ENCODE data around the gene COPS4.
"Not testable (repeated sequence)": the region's sequence is repeated elsewhere in the genome, so short reads cannot be mapped to it uniquely, and the experiment has no call there.

COPS4 gene

DNA sequence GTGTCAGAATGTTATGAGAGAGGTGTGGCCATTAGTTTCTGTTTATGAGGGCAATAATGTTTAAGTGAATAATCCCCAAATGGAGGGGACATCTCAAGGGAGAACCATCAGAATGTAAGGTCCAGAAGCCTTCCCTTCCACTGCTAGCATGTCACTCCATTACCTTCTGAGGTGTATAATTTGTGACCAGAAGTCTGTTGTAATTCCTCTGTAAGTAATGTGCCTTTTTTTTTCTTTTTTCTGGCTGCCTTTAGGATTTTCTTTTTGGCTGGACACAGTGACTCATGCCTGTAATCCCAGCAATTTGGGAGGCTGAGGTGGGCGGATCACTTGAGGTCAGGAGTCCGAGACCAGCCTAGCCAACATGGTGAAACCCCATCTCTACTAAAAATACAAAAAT, 10.8 kb upstream of the COPS4 start:
- DNase-seq (ENCODE audit: low read depth): no peak

DNA sequence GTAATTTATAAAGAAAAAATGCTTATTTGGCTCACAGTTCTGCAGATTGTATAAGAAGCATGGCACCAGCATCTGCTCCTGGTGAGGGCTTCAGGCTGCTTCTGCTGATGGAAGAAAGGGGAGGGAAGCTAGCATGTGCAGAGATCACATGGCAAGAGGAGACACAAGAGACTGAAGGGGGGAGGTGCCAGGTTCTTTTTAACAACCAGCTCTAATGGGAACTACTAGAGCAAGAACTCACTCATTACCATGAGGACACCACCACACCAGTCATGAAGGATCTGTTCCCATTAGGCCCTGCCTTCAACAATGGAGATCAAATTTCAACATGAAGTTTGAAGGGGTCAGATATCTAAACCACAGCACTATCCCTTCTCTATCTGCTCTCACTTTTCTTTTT, 9.4 kb upstream of the COPS4 start:
- no peak for DNase-seq (ENCODE audit: low read depth)

DNA sequence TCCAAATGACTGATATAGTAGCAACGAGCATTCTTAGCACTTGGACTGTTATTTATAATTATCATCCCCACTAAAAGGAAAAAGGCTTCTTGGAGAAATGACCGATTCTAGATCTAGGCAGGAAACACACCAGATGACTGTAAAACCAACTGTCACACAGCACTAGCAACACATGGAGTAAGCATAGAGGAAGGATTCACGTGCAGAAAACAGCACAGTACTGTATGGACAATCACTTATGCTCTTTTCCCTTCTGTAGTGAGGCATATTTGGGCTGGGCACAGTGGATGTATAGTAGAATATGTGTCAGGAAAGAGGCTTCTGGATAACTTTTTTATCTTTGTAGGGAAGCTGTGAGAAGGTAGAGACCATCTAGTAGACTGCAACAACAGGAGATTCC, 6.0 kb upstream of the COPS4 start:
- no peak for DNase-seq (ENCODE audit: low read depth)

DNA sequence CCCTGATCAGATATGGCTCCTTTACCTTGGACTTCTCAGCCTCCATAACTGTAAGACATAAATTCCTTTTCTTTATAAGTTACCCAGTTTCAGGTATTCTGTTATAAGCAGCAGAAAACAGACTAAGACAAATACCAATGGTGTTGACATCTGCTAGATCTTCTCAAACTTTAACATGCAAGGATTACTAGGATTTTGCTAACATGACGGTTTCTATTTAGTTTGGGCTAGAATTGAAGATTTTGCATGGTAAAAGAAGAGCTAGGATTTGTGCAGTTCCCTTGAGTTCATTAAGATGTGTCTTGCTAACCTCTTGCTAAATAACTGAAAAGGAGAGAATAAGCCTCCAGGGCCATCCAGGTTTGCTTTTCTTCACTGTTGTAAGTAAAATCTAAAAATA, 5.3 kb upstream of the COPS4 start:
- no peak for DNase-seq (ENCODE audit: low read depth)

DNA sequence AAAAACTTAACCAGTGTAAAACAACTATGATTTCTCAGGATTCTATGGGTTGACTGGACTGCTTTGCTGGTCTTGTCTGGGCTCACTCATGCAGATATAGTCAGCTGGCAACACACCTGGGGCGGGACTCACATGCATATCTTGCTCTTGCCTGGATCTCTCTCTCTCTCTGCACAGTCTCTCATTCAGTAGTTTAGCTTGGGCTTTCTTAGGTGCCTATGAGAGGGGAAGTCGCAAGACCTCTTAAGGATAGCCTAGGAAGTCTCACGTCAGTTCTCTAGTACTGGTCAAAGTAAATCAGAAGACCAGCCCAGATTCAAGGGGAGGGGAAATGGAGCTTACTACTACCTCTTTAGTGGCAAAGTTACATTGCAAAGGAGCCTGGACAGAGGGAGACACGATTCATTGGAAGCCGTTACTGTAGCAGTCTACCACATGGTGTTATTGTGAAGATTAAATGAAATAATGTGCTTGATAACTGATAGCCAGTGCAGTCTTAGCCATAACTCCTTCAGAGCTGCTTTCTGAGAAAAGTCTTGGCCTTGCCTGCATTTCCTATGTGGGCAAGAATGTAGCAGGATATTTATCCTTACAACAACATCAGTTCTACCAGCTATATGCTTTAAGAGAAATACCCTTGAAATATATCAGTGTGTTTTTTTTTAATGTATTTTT, 2.1 kb downstream of the COPS4 start:
- no peak for DNase-seq (ENCODE audit: low read depth)

DNA sequence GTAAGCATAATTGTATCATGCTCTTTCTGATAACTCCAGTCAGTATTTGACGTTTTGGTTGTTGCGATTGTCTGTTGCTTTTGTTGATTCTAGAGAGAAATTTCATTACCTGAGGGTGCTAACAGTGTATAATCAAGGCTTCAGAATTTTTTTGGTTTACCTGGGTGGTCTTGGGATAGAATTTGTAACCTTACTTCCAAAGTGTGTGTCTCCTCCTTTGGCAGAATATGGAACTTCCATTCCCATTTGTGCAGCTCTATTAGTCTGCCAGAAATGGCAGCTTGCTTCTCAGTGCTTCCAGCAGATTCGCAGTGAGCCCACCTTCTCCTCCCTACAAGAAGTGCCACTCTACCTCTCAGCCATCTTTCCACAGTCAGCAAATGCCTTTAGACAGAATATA, 5.3 kb downstream of the COPS4 start:
- DNase-seq (ENCODE audit: low read depth): no peak

DNA sequence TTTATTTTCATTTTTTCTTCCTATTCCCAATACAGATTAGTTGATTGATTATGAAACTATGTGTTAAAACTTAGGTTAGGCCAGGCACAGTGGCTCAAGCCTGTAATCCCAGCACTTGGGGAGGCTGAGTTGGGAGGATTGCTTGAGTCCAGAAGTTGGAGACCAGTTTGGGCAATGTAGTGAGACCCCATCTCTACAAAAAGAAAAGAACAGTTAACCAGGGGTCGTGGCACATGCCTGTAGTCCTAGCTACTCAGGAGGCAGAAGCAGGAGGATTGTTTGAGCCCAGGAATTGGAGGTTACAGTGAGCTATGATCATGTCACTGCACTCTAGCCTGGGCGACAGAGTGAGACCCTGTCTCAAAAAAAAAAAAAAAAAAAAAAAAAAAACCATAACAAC, 8.2 kb downstream of the COPS4 start:
- DNase-seq (ENCODE audit: low read depth): not testable (repeated sequence)

DNA sequence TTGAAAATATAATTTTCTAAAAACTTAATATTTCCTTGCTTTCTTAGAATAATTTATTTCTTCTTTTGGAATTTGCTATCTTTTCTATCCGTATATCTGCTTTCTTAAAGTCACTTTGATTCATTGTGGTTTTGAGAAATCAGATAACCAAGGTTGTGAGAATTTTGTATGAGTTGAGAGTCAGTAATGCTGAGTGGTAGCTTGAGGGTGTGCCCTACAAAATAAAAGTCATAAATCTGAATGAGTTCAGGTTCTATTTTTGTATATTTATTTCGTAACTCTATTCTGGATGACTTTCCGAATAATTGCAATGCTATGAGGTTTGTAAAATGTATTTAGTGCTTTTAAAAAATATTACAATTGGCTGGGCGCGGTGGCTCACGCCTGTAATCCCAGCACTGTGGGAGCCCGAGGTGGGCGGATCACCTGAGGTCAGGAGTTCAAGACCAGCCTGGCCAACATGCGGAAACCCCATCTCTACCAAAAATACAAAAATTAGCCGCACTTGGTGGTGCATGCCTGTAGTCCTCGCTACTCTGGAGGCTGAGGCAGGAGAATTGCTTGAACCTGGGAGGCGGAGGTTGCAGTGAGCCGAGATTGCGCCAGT, 8.9 kb downstream of the COPS4 start:
- no peak for DNase-seq (ENCODE audit: low read depth)

DNA sequence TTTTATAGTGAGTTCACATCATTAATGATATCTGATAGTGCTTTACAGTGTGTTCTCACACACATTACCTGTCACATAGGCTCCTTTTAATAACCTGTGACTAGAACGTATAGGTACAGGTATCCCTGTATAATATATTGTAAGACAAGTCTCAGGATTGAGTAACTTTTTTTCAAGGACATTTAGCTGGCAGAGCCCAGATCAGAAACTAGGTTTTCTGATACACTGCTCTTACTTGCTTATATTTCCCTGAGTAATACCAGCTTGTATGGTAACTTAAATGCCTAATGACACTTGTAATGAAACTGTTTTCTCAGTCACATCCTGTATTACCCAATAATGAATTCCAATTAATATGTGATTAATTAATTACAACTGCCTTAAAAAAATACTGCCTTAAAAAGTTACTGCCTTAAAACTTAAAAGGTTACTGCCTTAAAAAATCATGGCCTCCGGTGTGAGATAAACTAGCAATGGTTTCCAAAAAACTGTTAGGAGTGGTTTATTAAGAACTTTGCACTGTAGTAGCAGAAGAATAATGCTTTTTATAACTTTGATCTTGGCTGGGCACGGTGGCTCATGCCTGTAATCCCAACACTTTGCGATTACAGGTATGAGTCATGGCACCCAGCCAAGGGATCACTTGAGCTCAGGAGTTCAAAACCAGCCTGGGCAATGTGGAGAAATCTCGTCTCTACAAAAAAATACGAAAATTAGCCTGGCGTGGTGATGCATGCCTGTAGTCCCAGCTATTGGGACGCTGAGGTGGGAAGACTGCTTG, 11.9 kb downstream of the COPS4 start:
- DNase-seq (ENCODE audit: low read depth): no peak

DNA sequence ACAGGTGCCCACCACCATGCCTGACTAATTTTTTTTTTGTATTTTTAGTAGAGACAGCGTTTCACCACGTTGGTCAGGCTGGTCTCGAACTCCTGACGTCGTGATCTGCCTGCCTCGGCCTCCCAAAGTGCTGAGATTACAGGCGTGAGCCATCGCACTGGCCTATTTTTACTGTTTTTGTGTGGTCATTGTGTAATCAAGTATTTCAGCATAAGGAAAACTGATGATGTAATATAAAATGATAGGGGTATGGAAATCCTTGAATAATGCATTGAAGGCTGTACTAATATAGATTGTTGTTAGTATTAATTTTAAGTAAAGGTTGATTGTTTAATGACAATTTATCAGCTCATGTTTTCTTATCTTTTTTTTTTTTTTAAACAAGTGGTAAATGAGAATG, 13.8 kb downstream of the COPS4 start:
- DNase-seq (ENCODE audit: low read depth): not testable (repeated sequence)

DNA sequence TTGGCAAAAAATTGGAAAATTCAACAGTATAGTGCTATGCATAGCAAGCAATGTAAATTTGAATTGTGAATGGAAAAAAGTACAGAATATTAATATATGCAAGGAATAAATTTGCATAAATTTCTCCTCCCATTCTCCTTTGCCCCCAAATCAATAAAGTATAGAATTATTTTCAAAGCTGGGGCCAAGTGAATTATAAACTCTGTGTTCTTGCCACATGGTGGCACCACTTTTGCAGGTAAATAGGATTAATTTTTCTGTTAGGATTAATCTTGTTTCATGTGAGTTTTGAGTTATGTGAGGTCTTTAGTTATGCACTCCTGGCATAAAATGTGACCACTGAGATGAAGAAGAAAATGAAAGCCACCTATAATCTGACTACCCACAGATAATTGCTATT, 19.9 kb downstream of the COPS4 start:
- no peak for DNase-seq (ENCODE audit: low read depth)

DNA sequence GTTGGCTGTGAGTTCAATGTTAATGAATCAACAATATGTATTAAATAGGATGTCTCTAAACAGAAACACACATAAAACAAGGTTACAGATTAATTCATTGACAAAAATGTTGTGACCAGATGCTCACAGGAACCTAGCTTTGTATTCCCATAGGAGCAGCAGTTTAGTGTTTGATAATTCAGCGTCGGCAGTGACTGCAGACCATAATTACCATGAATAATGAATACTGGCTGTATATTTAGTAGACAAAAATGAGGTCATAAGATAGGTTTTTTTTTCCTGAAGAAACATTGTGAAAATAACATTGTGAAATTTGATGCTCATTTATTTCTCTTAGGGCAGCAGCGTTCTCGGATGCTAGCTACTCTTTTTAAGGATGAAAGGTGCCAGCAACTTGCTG, 27.8 kb downstream of the COPS4 start:
- no peak for DNase-seq (ENCODE audit: low read depth)

DNA sequence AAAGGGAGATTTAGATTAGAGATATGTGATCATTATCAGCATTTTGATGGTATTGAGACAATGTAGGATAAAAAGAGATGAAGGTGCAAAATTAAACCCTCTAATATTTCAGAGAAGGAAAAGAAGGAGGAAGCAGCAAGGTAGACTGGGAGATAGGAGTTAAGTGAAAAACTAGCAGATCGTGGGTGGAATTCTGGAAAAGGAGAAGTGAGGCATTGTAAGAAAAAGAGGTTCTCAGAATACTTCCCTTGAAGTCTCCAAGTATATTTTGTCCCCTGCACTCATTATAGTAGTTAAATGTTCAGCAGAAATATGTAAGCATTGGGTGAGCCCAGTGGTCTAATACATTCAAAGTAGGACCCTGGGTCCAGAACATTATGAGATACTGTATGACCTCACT, 30.3 kb downstream of the COPS4 start:
- no peak for DNase-seq (ENCODE audit: low read depth)

DNA sequence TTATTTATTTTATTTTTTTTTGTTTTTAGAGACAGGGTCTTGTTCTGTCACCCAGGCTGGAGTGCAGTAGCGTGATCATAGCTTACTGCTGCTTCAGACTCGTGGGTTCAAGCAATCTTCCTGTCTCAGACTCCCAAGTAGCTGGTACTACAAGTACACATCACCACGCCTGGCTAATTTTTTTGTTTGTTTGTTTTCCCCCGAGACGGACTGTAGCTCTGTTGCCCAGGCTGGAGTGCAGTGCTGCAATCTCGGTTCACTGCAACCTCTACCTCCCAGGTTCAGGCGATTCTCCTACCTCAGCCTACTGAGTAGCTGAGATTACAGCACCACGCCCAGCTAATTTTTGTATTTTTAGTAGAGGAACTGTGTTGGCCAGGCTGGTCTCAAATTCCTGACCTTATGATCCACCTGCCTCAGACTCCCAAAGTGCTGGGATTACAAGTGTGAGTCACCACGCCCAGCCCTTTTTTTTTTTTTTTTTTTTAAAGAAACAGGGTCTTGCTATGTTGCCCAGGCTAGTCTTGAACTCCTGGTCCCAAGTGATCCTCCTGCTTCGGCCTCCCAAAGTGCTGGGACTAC, 32.2 kb downstream of the COPS4 start:
- DNase-seq (ENCODE audit: low read depth): no peak

DNA sequence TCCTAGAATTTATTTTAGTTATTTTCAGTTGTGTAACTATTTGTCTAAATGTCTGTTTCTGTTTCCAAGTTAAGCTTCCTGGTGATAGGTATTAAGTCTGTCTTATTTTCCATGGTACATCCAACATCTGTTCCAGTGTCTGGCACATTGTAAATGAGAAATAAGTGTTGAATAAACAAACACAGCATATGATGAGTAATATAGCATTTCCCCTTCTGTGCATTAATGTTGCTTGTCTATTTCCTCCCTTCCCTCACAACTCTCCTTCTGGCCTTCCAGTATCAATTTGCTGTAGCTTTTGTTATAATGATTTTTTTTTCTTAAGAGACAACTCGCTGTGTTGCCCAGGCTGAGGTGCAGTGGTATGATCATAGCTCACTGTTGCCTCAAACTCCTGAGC, 36.1 kb downstream of the COPS4 start:
- peak; percentile 22 for DNase-seq (ENCODE audit: low read depth)

DNA sequence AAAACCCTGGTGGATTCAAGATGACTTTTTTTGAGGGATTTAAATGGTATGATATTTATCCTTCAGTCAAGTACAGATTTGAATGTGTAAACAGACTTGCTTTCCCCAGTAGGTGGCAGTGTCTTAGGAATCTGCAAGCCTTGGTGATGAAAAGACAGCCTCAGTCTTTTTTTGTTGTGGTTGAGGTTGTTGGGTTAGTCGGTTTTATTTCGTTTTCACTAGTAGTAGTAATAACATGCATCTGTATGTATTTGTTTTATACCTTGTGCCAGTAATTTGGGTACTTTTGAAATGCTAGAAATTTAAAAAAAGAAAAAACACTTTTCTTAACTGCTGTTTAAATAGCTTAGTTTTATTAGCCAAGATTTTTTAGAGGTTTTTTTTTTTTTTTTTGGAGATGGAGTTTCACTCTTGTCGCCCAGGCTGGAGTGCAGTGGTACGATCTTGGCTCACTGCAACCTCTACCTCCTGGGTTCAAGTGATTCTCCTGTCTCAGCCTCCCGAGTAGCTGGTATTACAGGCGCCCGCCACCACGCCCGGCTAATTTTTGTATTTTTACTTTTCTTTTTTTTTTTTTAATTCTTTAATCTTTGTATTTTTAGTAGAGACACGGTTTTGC, 39.2 kb downstream of the COPS4 start:
- DNase-seq (ENCODE audit: low read depth): peak; percentile 86

DNA sequence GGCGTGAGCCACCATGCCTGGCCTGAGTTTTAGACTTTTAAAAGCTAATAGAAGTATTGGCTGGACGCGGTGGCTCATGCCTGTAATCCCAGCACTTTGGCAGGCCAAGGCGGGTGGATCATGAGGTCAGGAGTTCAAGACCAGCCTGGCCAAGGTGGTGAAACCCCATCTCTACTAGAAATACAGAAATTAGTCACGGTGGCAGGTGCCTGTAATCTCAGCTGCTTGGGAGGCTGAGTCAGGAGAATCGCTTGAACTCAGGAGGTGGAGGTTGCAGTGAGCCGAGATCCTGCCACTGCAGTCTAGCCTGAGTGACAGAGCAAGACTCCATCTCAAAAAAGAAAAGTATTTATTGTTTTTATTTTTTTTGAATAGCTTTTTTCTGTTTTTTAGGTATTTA, 39.8 kb downstream of the COPS4 start:
- not testable (repeated sequence) for DNase-seq (ENCODE audit: low read depth)

DNA sequence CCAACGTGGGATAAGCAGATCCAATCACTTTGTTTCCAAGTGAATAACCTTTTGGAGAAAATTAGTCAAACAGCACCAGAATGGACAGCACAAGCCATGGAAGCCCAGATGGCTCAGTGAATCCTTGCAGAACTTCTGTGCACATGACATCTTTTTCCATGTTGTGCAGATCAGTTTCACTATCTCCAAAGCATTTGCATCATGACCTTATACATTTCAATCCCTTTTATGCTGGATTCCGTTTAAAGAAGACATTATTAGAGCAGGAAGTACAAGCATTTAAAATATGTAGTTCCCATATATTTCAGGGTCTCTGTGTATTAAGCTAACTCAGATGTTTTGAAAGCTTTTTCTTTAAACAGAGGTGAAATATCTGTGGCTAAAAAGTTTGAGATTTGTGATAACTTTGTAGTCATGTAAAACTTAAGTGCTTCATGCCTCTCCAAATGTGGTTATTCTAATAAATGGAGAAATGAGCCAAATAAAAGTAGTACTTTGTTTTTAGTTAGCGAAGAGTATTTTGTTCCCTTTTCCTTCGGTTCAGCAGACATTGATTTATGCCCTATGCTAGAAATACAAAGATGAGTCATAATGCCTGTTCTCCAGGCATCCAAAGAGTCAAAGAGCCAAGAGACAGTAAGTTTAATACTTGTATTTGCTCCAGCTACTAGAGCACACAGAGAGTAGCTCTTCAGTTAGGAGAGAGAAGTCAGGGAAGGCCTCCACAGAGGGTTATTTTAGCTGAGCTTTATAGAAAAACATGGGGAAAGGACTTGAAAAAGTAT, 40.5 kb downstream of the COPS4 start:
- peak; percentile 13 for DNase-seq (ENCODE audit: low read depth)

DNA sequence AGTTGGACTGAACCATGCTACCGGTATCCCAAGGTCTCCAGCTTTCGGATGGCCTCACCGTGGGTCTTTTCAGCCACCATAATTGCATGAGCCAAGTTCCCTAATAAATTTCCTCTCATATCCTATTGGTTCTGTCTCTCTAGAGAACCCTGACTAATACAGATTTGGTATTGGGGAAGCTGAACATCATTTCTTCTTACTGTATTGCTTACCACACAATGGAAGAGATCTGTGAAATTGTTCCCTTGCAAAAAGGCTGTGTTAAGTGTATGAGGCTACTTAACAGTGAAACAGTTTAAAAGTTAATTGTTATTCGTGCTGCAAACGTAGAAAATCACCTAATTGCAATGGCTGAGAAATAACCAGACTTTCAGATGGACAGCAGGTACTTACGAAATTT, 45.6 kb downstream of the COPS4 start:
- no peak for DNase-seq (ENCODE audit: low read depth)

DNA sequence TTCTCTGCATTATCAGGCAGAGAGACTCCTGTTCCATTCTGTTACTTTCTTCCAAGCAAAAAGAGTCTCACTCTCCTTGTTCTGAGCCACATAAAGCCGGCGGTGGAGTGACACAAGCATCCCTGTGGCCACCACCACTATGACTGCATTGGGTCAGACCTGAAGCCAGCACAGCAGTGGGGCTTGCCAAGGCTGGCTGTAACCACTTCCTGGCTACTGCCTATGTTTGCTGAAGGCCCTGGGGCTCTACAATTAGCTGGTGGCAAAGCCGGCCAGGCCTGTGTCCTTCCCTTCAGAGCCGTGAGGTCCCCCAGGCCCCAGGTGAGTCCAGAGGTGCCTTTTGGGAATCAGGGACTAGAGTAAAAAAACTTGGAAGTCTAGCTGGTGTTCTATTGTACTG, 47.8 kb downstream of the COPS4 start:
- DNase-seq (ENCODE audit: low read depth): no peak

DNA sequence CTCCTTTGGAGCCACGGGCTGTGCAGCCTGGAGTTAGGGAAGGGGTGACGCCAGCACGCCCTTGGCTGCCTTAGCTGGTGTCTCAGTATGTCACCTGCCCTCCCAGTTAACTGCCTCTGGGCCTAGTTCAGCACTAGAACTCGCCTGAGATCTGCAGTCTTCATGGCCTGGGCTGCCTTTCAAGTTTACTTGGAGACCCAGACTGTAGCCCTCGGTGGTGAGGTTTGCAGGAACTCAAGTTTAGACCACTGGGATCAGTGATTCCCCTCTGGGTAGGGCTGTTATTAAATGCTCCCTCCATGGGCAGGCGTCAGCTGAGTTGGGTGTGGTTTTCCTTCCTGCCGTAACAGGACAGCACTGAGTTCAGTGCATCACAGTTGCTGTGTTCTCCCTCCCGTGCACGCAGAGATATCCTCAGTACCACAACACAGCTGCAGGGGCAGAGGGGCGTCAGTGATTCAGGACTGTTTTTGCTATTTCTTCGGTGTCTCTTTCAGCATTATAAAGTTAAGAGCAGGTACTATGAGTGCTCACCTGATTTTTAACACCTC, 49.0 kb downstream of the COPS4 start:
- DNase-seq (ENCODE audit: low read depth): no peak

DNA sequence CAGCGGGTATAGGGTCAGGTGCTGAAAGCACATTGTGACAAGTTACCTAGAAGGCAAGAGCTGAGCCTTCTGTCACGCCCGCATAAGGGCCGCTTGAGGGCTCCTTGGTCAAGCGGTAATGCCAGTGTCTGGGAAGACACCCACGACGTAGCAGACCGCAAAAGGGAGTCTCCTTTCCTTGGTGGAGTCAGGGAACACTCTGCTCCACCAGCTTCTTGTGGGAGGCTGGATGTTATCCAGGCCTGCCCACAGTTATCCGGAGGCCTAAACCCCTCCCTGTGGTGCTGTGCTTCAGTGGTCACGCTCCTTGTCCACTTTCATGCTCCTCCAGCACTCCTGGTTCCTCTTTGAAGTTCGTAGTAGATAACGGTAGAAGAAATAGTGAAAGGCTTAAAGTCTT, 50.0 kb downstream of the COPS4 start:
- DNase-seq (ENCODE audit: low read depth): not testable (repeated sequence)
